Astrocyte (in vitro differentiated cells and primary cell): ENCODE results near the gene BATF3.

Experiments
- EZH2 ChIP-seq: IDR thresholded peaks from 2 replicates; pipeline ENCODE4 v1.6.1; 2012; ENCODE audit warnings: mild to moderate bottlenecking, low read length, inconsistent platforms; ENCODE audit not compliant: insufficient read depth
- TF ChIP-seq, protein P1 (sequence below): IDR thresholded peaks from 2 replicates; pipeline ENCODE4 v1.5.1; 2011; ENCODE audit warnings: low read depth, mild to moderate bottlenecking, inconsistent platforms, low read length, moderate library complexity; ENCODE audit not compliant: insufficient read depth

DNA sequence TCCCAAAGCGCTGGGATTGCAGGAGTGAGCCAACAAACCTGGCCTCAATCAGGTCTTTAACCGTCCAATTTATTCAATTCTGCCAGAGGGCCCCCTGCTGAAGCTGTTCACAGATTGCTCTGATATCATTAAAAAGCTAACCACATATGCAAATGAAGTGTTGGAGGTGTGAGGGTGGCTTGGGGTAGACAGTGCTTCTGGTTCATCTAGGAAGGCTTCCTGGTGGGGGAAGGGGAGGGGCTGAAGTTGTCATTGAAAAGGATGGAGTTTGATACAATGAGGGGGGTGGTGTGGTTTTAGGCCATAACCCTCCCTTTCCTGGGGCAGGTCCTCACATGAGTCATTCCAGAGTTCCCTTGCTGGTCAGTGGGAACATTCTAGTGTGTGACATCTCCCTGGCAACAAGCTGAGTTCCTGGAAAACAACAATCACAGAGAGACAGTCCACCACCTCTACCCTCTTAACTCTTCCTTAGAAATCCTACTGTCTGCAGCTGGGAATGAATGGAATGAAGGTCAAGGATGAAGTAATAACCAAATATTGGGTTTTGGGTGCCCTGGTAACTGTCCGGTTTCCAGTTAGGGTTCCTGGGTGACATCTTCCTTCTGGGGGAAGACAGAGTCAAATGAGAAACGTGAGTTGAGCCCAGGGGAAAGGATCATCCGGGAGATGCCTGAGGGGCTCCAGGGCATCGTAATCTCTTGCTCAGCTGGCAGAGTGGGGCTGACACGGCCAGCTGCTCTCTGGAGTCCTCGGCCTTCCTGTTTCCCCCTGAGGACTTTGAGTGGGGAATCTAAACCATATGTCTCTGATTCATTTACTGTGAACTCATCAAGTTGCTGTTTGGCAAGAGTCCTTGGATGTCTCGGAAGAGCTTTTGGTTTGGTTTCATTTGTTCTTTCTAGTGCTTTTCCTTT lies 32.2 kb downstream of the BATF3 start:
- TF ChIP-seq, protein P1, sequence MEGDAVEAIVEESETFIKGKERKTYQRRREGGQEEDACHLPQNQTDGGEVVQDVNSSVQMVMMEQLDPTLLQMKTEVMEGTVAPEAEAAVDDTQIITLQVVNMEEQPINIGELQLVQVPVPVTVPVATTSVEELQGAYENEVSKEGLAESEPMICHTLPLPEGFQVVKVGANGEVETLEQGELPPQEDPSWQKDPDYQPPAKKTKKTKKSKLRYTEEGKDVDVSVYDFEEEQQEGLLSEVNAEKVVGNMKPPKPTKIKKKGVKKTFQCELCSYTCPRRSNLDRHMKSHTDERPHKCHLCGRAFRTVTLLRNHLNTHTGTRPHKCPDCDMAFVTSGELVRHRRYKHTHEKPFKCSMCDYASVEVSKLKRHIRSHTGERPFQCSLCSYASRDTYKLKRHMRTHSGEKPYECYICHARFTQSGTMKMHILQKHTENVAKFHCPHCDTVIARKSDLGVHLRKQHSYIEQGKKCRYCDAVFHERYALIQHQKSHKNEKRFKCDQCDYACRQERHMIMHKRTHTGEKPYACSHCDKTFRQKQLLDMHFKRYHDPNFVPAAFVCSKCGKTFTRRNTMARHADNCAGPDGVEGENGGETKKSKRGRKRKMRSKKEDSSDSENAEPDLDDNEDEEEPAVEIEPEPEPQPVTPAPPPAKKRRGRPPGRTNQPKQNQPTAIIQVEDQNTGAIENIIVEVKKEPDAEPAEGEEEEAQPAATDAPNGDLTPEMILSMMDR, result no peak
- TF ChIP-seq EZH2, result no peak
